ENCODE results near the gene LHFPL3.
A peak's percentile ranks its signal among the peaks of the same experiment; 100 is the strongest.

LHFPL3 gene

DNA sequence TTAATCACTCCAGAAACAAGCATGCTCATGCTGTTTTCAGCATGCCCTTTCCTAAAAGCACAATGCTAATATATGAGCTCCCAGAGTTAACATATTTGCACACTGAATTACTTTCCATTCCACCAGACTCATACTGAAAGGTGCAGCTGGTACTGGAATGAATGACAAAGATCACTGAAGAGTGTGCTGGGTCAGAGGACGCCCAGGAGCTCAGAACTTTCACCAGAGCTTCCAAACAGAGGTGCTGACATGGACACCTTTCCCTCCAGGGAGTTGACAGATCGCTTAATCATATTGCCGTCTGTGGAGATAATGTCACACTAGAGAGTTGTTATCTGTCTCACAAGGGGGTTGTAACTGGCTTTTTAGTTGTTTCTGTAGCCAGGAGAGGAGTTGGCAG is 292.9 kb downstream of the LHFPL3 start:
- 53% methylated on average over 1 of the region's 3 CpGs for WGBS (ENCODE audit: insufficient coverage)
- no peak for DNase-seq
- H3K9me3 ChIP-seq (ENCODE audit: control extremely low read depth in 1 of 5, control insufficient read depth in 4 of 5, insufficient read depth in 2 of 5, low read depth in 1 of 5, low read length in 4 of 5) = no peaks in the 10 kb centered on the region
- H3K27ac ChIP-seq (ENCODE audit: insufficient read depth in 1 of 2, low read depth in 1 of 2, low read length in 2 of 2, poor library complexity in 1 of 2, severe bottlenecking in 2 of 2) = no peak overlapping the region
- CTCF ChIA-PET = no interaction called here
- H3K36me3 ChIP-seq (ENCODE audit: control insufficient read depth in 4 of 4, insufficient read depth in 4 of 4, low read length in 3 of 4) = no peaks in the 10 kb centered on the region
- no peaks in the 10 kb centered on the region for H3K4me1 ChIP-seq (ENCODE audit: control extremely low read depth in 1 of 4, control insufficient read depth in 4 of 4, insufficient read depth in 4 of 4, low read length in 3 of 4)
- H3K4me3 ChIP-seq (ENCODE audit: control insufficient read depth in 1 of 7, extremely low read depth in 1 of 7, insufficient read depth in 4 of 7, low read depth in 2 of 7, low read length in 6 of 7) = no peak overlapping the region
- peaks cover 0 to 3% (median 2%) of the 10 kb centered on the region in 5 experiments for H3K27me3 ChIP-seq (replicated peaks in 2 of 5; ENCODE audit: control insufficient read depth in 4 of 5, insufficient read depth in 5 of 5, low read length in 4 of 5)
- POLR2A ChIA-PET = no interaction called here

DNA sequence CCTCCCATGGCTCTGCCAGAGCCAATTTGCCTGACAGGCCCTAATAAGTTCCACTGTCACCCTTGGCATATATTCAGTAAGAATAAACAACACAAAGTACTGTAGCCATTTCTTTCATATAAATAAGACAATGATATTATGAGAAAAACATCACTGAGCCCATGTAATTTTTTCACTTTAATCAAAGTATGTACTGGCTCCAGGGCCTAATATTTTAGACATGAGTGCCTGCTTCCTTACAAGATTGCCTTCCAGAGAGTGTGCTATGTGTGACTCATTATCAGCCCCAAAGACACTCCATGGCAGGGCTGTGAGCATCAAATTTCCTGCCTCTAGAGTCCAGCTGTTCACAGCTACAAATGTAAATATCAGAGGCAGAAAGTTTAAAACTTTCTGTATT is 297.6 kb downstream of the LHFPL3 start:
- ChIA-PET POLR2A (no interaction called here), CTCF (no interaction called here)
- Histone ChIP-seq H3K27ac (ENCODE audit: insufficient read depth in 1 of 2, low read depth in 1 of 2, low read length in 2 of 2, poor library complexity in 1 of 2, severe bottlenecking in 2 of 2) (no peak overlapping the region), H3K4me1 (ENCODE audit: control extremely low read depth in 1 of 4, control insufficient read depth in 4 of 4, insufficient read depth in 4 of 4, low read length in 3 of 4) (no peaks in the 10 kb centered on the region), H3K9me3 (ENCODE audit: control extremely low read depth in 1 of 5, control insufficient read depth in 4 of 5, insufficient read depth in 2 of 5, low read depth in 1 of 5, low read length in 4 of 5) (no peaks in the 10 kb centered on the region), H3K27me3 (replicated peaks in 2 of 5; ENCODE audit: control insufficient read depth in 4 of 5, insufficient read depth in 5 of 5, low read length in 4 of 5) (peaks cover 0 to 2% (median 0%) of the 10 kb centered on the region in 5 experiments), H3K4me3 (ENCODE audit: control insufficient read depth in 1 of 7, extremely low read depth in 1 of 7, insufficient read depth in 4 of 7, low read depth in 2 of 7, low read length in 6 of 7) (no peak overlapping the region), H3K36me3 (ENCODE audit: control insufficient read depth in 4 of 4, insufficient read depth in 4 of 4, low read length in 3 of 4) (no peaks in the 10 kb centered on the region)
- no peak for DNase-seq

- Histone ChIP-seq H3K4me3 (ENCODE audit: control insufficient read depth in 1 of 7, extremely low read depth in 1 of 7, insufficient read depth in 4 of 7, low read depth in 2 of 7, low read length in 6 of 7) (no peak overlapping the region), H3K4me1 (ENCODE audit: control extremely low read depth in 1 of 4, control insufficient read depth in 4 of 4, insufficient read depth in 4 of 4, low read length in 3 of 4) (no peaks in the 10 kb centered on the region), H3K27me3 (replicated peaks in 2 of 5; ENCODE audit: control insufficient read depth in 4 of 5, insufficient read depth in 5 of 5, low read length in 4 of 5) (peaks cover 0 to 2% (median 0%) of the 10 kb centered on the region in 5 experiments), H3K27ac (ENCODE audit: insufficient read depth in 1 of 2, low read depth in 1 of 2, low read length in 2 of 2, poor library complexity in 1 of 2, severe bottlenecking in 2 of 2) (no peak overlapping the region), H3K9me3 (ENCODE audit: control extremely low read depth in 1 of 5, control insufficient read depth in 4 of 5, insufficient read depth in 2 of 5, low read depth in 1 of 5, low read length in 4 of 5) (no peaks in the 10 kb centered on the region), H3K36me3 (ENCODE audit: control insufficient read depth in 4 of 4, insufficient read depth in 4 of 4, low read length in 3 of 4) (no peaks in the 10 kb centered on the region)
- peak; percentile 9 to 41 (median 38) for DNase-seq
- CTCF ChIA-PET = interaction anchor here (1.0 kb wide), 1 partner anchor 15 kb away, joined by 3 read pairs; no protein-coding TSS in a partner anchor
- WGBS (ENCODE audit: insufficient coverage) = 17% methylated on average over 1 of the region's 2 CpGs
- POLR2A ChIA-PET = no interaction called here
Measured at GRCh38 chr7:104627516-104627915, 299.1 kb downstream of the LHFPL3 start.

DNA sequence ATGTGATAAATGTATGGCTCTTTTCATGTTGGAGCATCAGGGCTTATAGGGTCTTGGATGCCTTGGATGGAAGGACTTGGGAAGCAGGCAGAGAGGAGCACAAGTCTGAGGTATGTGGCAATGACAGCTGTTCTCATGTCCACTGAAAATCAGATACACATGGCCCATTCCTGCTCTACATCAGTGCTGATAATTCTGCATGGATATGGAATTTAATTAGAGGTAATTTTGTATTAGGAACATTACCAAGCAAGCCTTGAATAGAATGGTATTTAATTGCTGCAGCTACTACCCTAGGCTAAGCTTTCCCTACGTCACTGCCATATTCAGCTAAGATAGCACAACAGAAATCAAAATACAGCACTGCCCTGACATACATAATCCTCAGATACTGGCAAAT is 299.6 kb downstream of the LHFPL3 start:
- no peak overlapping the region for H3K27ac ChIP-seq (ENCODE audit: insufficient read depth in 1 of 2, low read depth in 1 of 2, low read length in 2 of 2, poor library complexity in 1 of 2, severe bottlenecking in 2 of 2)
- H3K4me1 ChIP-seq (ENCODE audit: control extremely low read depth in 1 of 4, control insufficient read depth in 4 of 4, insufficient read depth in 4 of 4, low read length in 3 of 4) = no peaks in the 10 kb centered on the region
- peaks cover 0 to 2% (median 0%) of the 10 kb centered on the region in 5 experiments for H3K27me3 ChIP-seq (replicated peaks in 2 of 5; ENCODE audit: control insufficient read depth in 4 of 5, insufficient read depth in 5 of 5, low read length in 4 of 5)
- no peaks in the 10 kb centered on the region for H3K36me3 ChIP-seq (ENCODE audit: control insufficient read depth in 4 of 4, insufficient read depth in 4 of 4, low read length in 3 of 4)
- CTCF ChIA-PET = interaction anchor here (1.0 kb wide), 1 partner anchor 15 kb away, joined by 3 read pairs; no protein-coding TSS in a partner anchor
- H3K4me3 ChIP-seq (ENCODE audit: control insufficient read depth in 1 of 7, extremely low read depth in 1 of 7, insufficient read depth in 4 of 7, low read depth in 2 of 7, low read length in 6 of 7) = no peak overlapping the region
- no peaks in the 10 kb centered on the region for H3K9me3 ChIP-seq (ENCODE audit: control extremely low read depth in 1 of 5, control insufficient read depth in 4 of 5, insufficient read depth in 2 of 5, low read depth in 1 of 5, low read length in 4 of 5)
- DNase-seq = no peak
- POLR2A ChIA-PET = no interaction called here
- 80% methylated on average over 1 of the region's 1 CpG for WGBS (ENCODE audit: insufficient coverage)

DNA sequence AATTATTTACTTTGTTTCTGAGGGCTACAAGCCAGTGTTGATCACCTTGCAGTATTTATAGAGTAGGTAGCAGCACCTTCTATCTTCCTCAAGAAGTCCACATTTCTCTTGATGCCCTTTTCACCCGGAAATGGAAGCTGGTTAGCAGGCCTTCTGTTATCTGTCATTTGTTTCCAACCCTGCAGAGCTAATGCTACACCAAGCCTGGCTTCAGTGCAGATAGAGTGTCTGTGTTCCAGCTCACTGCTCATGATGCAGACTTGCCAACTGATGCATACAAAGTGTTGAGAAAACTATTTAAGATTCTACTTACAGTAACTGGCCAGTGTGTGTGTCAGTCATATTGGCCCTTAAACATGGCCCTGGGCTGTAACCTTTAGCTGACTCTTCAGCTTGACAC is 301.0 kb downstream of the LHFPL3 start:
- H3K36me3 ChIP-seq (ENCODE audit: control insufficient read depth in 4 of 4, insufficient read depth in 4 of 4, low read length in 3 of 4) = no peaks in the 10 kb centered on the region
- ChIA-PET CTCF (interaction anchor here (0.9 to 2.3 kb wide), 2 partner anchors 14 to 28 kb away, joined by 3 to 11 read pairs; no protein-coding TSS in a partner anchor), POLR2A (no interaction called here)
- H3K27ac ChIP-seq (ENCODE audit: insufficient read depth in 1 of 2, low read depth in 1 of 2, low read length in 2 of 2, poor library complexity in 1 of 2, severe bottlenecking in 2 of 2) = no peak overlapping the region
- 71% methylated on average over 1 of the region's 1 CpG for WGBS (ENCODE audit: insufficient coverage)
- DNase-seq = no peak
- H3K27me3 ChIP-seq (replicated peaks in 2 of 5; ENCODE audit: control insufficient read depth in 4 of 5, insufficient read depth in 5 of 5, low read length in 4 of 5) = peaks cover 0 to 5% (median 0%) of the 10 kb centered on the region in 5 experiments
- H3K4me1 ChIP-seq (ENCODE audit: control extremely low read depth in 1 of 4, control insufficient read depth in 4 of 4, insufficient read depth in 4 of 4, low read length in 3 of 4) = no peaks in the 10 kb centered on the region
- no peaks in the 10 kb centered on the region for H3K9me3 ChIP-seq (ENCODE audit: control extremely low read depth in 1 of 5, control insufficient read depth in 4 of 5, insufficient read depth in 2 of 5, low read depth in 1 of 5, low read length in 4 of 5)
- H3K4me3 ChIP-seq (ENCODE audit: control insufficient read depth in 1 of 7, extremely low read depth in 1 of 7, insufficient read depth in 4 of 7, low read depth in 2 of 7, low read length in 6 of 7) = no peak overlapping the region

DNA sequence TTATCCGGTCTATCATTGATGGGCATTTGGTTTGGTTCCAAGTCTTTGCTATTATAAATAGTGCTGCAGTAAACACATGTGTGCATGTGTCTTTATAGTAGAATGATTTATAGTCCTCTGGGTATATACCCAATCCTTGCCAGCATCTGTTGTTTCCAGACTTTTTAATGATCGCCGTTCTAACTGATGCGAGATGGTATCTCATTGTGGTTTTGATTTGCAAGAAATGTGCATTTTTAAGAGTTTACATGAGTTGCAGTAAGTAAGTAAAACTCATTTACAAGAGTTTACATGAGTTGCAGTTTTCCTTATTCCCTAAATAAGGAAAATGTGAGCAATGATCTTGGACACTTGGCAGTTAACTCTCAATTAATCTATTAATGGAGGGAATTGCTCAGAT is 312.1 kb downstream of the LHFPL3 start:
- ChIA-PET POLR2A (no interaction called here), CTCF (interaction anchor here (4.5 kb wide), 1 partner anchor 207 kb away, joined by 44 read pairs; no protein-coding TSS in a partner anchor)
- Histone ChIP-seq H3K27ac (ENCODE audit: insufficient read depth in 1 of 2, low read depth in 1 of 2, low read length in 2 of 2, poor library complexity in 1 of 2, severe bottlenecking in 2 of 2) (no peak overlapping the region), H3K9me3 (ENCODE audit: control extremely low read depth in 1 of 5, control insufficient read depth in 4 of 5, insufficient read depth in 2 of 5, low read depth in 1 of 5, low read length in 4 of 5) (no peaks in the 10 kb centered on the region), H3K4me3 (ENCODE audit: control insufficient read depth in 1 of 7, extremely low read depth in 1 of 7, insufficient read depth in 4 of 7, low read depth in 2 of 7, low read length in 6 of 7) (no peak overlapping the region), H3K36me3 (ENCODE audit: control insufficient read depth in 4 of 4, insufficient read depth in 4 of 4, low read length in 3 of 4) (no peaks in the 10 kb centered on the region), H3K27me3 (replicated peaks in 2 of 5; ENCODE audit: control insufficient read depth in 4 of 5, insufficient read depth in 5 of 5, low read length in 4 of 5) (peaks cover 0 to 2% (median 0%) of the 10 kb centered on the region in 5 experiments), H3K4me1 (ENCODE audit: control extremely low read depth in 1 of 4, control insufficient read depth in 4 of 4, insufficient read depth in 4 of 4, low read length in 3 of 4) (no peaks in the 10 kb centered on the region)
- WGBS (ENCODE audit: insufficient coverage) = 100% methylated on average over 1 of the region's 4 CpGs
- DNase-seq = no peak

DNA sequence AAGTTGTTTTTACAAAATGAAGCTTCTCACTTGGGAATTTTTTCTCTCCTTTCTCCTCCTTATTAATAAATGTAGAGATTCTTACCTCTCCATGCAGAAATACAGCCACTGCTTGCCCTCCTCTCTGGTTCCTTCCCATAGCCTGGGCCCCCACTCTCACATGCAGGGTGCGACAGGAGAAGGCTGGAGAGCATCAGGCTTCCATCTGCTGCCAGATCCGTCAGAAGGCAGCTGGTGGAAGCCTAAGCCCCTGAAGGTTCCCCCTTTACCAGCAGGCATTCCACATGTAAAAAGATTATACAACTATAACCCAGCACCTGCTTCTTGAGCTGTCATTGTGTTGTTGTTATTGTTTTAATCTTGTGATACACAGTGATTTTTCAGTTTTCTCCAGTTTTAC is 314.2 kb downstream of the LHFPL3 start:
- no peaks in the 10 kb centered on the region for H3K36me3 ChIP-seq (ENCODE audit: control insufficient read depth in 4 of 4, insufficient read depth in 4 of 4, low read length in 3 of 4)
- H3K4me3 ChIP-seq (ENCODE audit: control insufficient read depth in 1 of 7, extremely low read depth in 1 of 7, insufficient read depth in 4 of 7, low read depth in 2 of 7, low read length in 6 of 7) = no peak overlapping the region
- WGBS (ENCODE audit: insufficient coverage) = 86% methylated on average over 1 of the region's 2 CpGs
- no peaks in the 10 kb centered on the region for H3K4me1 ChIP-seq (ENCODE audit: control extremely low read depth in 1 of 4, control insufficient read depth in 4 of 4, insufficient read depth in 4 of 4, low read length in 3 of 4)
- H3K9me3 ChIP-seq (ENCODE audit: control extremely low read depth in 1 of 5, control insufficient read depth in 4 of 5, insufficient read depth in 2 of 5, low read depth in 1 of 5, low read length in 4 of 5) = no peaks in the 10 kb centered on the region
- H3K27me3 ChIP-seq (replicated peaks in 2 of 5; ENCODE audit: control insufficient read depth in 4 of 5, insufficient read depth in 5 of 5, low read length in 4 of 5) = peaks cover 0 to 2% (median 0%) of the 10 kb centered on the region in 5 experiments
- CTCF ChIA-PET = interaction anchor here (0.7 to 4.8 kb wide), 12 partner anchors 11 to 277 kb away, joined by 3 to 44 read pairs (median 6); no protein-coding TSS in a partner anchor
- no peak for DNase-seq
- POLR2A ChIA-PET = no interaction called here
- H3K27ac ChIP-seq (ENCODE audit: insufficient read depth in 1 of 2, low read depth in 1 of 2, low read length in 2 of 2, poor library complexity in 1 of 2, severe bottlenecking in 2 of 2) = no peak overlapping the region

Measured in common myeloid progenitor, CD34-positive (primary cell).